ENCODE data around the gene XPO6.

XPO6 gene

GRCh38 chr16:28092721-28093384, 118.9 kb downstream of the XPO6 start:
- FAIRE-seq (no peak), DNase-seq (ENCODE audit: low spot score) (no peak)

GRCh38 chr16:28091656-28092055, 120.1 kb downstream of the XPO6 start:
- FAIRE-seq: no peak

GRCh38 chr16:28090646-28091377, 121.0 kb downstream of the XPO6 start:
- peak; percentile 75 for DNase-seq (ENCODE audit: low spot score)
- FAIRE-seq: no peak

More at GRCh38 chr16:28091656-28092055, 120.1 kb downstream of the XPO6 start:
- DNase-seq (ENCODE audit: low spot score): no peak

GRCh38 chr16:28089992-28090365, 121.8 kb downstream of the XPO6 start:
- DNase-seq (ENCODE audit: low spot score) (no peak), FAIRE-seq (no peak)

GRCh38 chr16:28089205-28089991, 122.4 kb downstream of the XPO6 start:
- DNase-seq (ENCODE audit: low spot score) (no peak), FAIRE-seq (no peak)

- DNase-seq (ENCODE audit: low spot score): no peak
Measured at GRCh38 chr16:28087675-28088300, 124.0 kb downstream of the XPO6 start.

GRCh38 chr16:28087140-28087660, 124.6 kb downstream of the XPO6 start:
- DNase-seq (ENCODE audit: low spot score): no peak
- FAIRE-seq: no peak

More at GRCh38 chr16:28087675-28088300, 124.0 kb downstream of the XPO6 start:
- no peak for FAIRE-seq

- no peak for FAIRE-seq
Measured at GRCh38 chr16:28086186-28087139, 125.3 kb downstream of the XPO6 start.

GRCh38 chr16:28085389-28086171, 126.2 kb downstream of the XPO6 start:
- no peak for FAIRE-seq

More at GRCh38 chr16:28086186-28087139, 125.3 kb downstream of the XPO6 start:
- DNase-seq (ENCODE audit: low spot score): no peak

GRCh38 chr16:28084209-28084608, 127.6 kb downstream of the XPO6 start:
- no peak for DNase-seq (ENCODE audit: low spot score)
- no peak for FAIRE-seq

More at GRCh38 chr16:28085389-28086171, 126.2 kb downstream of the XPO6 start:
- no peak for DNase-seq (ENCODE audit: low spot score)

- FAIRE-seq (no peak), DNase-seq (ENCODE audit: low spot score) (no peak)
Measured at GRCh38 chr16:28082624-28083023, 129.1 kb downstream of the XPO6 start.

GRCh38 chr16:28081391-28081968, 130.3 kb downstream of the XPO6 start:
- no peak for DNase-seq (ENCODE audit: low spot score)
- no peak for FAIRE-seq

GRCh38 chr16:28078261-28078660, 133.5 kb downstream of the XPO6 start:
- FAIRE-seq: no peak

GRCh38 chr16:28073836-28074235, 137.9 kb downstream of the XPO6 start:
- FAIRE-seq: no peak

More at GRCh38 chr16:28078261-28078660, 133.5 kb downstream of the XPO6 start:
- DNase-seq (ENCODE audit: low spot score): no peak

GRCh38 chr16:28072087-28072486, 139.7 kb downstream of the XPO6 start:
- no peak for FAIRE-seq
- no peak for DNase-seq (ENCODE audit: low spot score)

More at GRCh38 chr16:28073836-28074235, 137.9 kb downstream of the XPO6 start:
- DNase-seq (ENCODE audit: low spot score): no peak

- FAIRE-seq: no peak
- DNase-seq (ENCODE audit: low spot score): no peak
Measured at GRCh38 chr16:28069971-28070794, 141.6 kb downstream of the XPO6 start.

GRCh38 chr16:28068976-28069375, 142.8 kb downstream of the XPO6 start:
- DNase-seq (ENCODE audit: low spot score) (no peak), FAIRE-seq (no peak)
